HG03064 (cell line): Measurements from ENCODE around the gene C5.
"Not testable (repeated sequence)": the region's sequence is repeated elsewhere in the genome, so short reads cannot be mapped to it uniquely, and the experiment has no call there.

Experiments used
- ATAC-seq: cut with Tn5 transposase; IDR thresholded peaks from one replicate; pipeline ENCODE4 v1.9.1; 2021; ENCODE audit warnings: low read depth; ENCODE audit not compliant: unreplicated experiment

C5 gene

DNA sequence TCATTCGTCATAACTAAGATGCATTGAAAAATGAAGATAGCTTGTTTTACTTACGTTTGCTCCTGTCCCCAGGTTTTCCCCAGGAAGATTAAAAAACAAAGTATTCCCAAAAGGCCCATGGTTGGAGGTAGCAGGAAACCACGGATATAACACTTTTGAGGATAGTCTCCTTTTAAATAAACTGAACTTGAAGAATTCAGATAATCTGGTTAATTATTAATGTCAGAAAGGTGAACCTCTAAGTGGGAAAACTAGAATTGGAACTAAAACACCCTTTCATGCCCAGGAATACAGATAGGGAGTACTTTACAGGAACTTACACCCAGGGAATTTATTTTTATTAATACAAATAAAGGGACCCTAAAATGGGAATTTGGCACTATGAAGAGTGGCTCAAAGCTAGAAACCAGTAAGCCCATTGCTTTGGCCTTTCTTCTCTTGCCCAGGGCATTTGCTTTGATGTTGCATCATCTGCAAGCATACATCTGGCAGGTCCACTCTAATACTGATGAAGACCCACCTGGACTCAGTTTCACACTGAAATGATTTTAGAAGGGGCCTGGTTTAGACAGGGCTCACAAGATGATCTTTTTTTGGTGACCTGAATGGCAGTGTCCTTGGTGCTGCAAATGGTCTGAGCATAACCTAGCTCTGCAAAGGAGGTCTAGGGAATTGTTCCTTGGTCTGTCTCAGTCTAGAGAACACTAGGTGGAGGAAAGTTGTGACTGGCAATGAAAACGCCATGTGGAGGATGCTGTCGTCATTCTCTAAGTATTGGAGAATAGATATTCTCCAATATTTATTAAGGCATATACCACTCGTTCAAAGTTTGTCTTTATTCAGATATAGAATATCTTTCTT, at the start of gene C5:
TSS of gene C5 (minus strand) at position 148 of the 861 bp plus-strand sequence. CDS start at position 119, 29 bp downstream.
- ATAC-seq: no peak

GRCh38 chr9:121098567-121099198, 48.6 kb upstream of the C5 start:
- ATAC-seq: no peak

DNA sequence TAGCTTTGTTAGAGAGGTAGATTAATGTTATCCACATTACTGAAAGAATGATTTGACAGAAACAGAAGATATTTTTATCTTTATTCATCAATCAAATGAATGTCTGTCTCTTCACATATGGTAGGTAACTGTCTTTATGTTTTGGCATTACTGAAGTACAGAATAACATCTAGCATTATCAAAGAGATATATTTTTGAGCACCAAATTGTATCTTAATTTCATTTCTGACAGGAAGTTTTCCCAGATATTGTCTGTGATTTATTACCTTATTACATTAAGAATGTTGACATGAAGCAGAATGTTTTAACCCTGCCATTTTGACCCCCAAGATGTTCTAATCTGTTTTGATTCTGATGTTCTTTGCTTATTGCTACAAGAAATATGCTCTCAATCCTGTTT, 45.0 kb upstream of the C5 start:
- ATAC-seq: no peak

GRCh38 chr9:121090743-121091142, 40.7 kb upstream of the C5 start:
- ATAC-seq: not testable (repeated sequence)

- ATAC-seq: no peak
Measured at GRCh38 chr9:121088576-121088975, 38.5 kb upstream of the C5 start.

GRCh38 chr9:121085661-121086060, 35.6 kb upstream of the C5 start:
- no peak for ATAC-seq

DNA sequence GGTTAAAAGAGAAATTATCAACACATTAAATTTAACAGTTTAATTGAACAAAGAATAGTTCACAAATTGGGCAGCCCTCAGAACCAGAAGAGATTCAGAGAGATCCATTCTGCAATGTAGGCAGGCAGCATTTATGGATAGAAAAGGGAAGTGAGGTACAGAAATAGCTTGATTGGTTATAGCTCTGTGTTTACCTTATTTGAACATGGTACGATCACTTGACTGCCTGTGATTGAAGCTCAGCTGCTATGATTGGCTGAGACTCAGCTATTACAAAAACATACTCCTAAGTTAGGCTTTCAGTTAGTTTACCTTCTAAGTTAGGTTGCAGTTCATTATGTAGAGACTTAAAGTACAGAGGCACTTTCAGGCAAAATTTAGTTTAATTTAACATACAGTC, 32.0 kb upstream of the C5 start:
- no peak for ATAC-seq

- peak; percentile 3 for ATAC-seq
Measured at GRCh38 chr9:121075251-121076036, 25.4 kb upstream of the C5 start.

DNA sequence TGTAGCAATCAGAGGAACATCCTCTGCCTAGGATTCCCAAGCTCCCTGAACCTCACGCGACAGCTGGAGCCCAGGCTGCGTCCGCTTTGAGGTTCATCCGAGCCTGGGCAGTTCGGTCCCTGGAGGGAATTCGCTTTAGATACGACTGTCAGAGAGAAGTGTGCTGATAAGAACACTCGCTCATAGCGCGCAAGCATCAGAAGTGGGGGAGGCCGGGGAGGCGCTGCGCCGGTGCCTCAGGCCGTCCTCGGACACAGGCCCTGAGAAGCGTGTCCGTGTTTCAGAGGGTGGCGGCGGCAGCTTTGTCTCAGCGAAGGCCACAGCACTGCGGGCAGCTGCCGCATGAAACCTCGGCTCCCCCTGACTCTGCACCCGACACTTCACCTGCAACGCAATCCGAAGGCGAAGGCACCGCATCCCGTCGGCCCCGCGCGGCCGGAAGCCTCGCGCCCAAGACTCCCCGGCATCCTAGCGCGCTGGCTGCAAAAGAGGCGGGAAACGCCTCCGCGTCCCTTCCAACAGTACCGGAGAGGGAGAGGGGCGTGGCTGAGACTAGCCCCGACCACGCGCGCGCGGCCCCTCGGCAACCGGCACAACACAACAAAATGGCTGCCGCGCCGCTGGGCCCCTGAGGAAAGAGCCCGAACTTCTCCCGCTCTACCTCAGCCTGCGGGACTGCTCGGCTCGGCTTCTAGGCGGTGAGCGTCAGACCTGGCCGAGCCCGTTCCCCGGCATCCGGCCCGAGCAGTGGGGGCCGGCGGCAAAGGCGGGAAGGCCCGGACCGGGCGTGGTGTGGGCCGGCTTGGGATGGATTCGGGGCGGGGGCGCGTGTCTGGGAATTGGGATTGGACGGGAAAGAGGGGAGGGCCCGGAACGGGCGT, 24.5 kb upstream of the C5 start, which contains the start of gene CNTRL:
TSS of gene CNTRL (plus strand) at position 586 of the 881 bp plus-strand sequence. CDS start 13,372 bp downstream, outside the sequence.
- peak; percentile 57 for ATAC-seq

GRCh38 chr9:121073038-121073437, 23.0 kb upstream of the C5 start:
- no peak for ATAC-seq

- ATAC-seq: no peak
Measured at GRCh38 chr9:121071756-121072421, 21.8 kb upstream of the C5 start.

GRCh38 chr9:121071370-121071755, 21.3 kb upstream of the C5 start:
- no peak for ATAC-seq

DNA sequence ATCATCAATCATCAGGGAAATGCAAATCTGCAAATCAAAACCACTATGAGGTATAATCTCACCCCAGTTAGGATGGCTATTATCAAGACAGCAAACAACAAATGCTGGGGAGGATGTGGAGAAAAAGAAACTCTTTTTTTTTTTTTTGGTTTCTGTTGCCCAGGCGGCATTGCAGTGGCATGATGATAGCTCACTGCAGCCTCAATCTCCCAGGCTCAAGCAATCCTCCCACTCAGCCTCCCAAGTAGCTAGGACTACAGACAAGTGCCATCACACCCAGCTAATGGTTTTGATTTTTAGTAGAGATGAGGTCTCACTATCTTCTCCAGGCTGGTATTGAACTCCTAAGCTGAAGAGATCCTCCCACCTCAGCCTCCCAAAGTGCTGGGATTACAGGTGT, 19.3 kb upstream of the C5 start:
- ATAC-seq: no peak

DNA sequence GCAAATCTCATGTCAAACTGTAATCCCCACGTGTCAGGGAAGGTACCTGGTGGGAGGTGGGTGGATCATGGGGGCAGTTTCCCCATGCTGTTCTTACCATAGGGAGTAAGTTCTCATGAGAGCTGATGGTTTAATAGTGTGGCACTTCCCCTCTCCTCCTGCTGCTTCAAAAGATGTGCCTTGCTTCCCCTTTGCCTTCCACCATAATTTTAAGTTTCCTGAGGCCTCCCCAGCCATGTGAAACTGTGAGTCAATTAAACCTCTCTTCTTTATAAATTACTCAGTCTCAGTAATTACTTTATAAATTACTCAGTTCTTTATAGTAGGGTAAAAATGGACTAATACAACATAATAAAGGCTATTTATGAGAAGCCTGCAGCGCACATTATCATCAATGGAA, 17.6 kb upstream of the C5 start:
- no peak for ATAC-seq

DNA sequence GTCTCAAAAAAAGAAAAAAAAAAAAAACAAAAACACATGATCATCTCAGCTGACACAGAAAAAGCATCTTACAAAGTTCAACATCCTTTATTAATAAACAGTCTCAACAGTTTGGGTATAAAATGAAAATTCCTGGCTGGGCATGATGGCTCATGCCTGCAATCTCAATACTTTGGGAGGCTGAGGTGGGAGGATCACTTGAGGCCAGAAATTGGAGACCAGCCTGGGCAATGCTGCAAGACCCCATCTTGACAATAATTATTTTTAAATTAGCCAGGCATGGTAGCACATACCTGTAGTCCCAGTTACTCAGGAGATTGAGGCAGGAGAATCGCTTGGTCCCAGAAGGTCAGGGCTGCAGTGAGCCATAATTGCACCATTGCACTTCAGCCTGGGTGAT, 16.8 kb upstream of the C5 start:
- no peak for ATAC-seq

GRCh38 chr9:121059998-121060636, 10.0 kb upstream of the C5 start:
- ATAC-seq: no peak

DNA sequence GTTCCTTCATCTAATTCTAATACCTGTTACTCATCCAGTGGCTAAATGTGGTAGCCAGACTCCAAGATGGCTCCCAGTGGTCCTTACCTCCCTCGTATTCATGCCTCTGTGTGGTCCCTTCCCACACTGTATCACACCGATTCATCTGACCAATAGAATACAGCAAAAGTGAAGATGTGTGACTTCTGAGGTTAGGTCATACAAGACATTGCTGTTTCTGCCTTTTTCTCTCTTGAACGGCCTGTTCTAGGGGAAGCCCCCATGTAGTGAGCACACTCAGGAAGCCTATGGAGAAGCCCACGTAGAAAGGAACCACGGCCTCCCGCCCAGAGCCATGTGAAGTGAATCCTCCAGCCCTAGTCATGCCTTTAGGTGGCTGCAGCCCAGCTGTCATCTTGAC, 9.4 kb upstream of the C5 start:
- no peak for ATAC-seq

DNA sequence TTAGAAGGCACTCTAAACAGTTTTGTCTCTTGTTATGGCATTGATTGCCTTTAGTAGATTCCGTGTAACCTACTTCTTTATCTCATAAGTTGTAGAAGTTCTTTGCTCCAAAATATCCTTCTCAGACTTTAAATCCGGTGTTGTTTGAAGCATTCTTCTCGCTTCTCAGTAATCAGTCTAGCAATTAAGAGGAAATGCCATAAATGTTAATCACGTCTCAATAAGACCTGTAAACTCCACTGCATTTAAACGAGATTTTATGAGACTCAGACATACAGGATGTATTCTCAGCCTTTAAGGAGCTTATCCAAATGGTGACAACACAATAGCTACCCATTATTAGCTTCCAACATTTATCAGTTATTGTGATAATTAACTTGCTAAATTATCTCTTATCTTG, 7.7 kb upstream of the C5 start:
- no peak for ATAC-seq

DNA sequence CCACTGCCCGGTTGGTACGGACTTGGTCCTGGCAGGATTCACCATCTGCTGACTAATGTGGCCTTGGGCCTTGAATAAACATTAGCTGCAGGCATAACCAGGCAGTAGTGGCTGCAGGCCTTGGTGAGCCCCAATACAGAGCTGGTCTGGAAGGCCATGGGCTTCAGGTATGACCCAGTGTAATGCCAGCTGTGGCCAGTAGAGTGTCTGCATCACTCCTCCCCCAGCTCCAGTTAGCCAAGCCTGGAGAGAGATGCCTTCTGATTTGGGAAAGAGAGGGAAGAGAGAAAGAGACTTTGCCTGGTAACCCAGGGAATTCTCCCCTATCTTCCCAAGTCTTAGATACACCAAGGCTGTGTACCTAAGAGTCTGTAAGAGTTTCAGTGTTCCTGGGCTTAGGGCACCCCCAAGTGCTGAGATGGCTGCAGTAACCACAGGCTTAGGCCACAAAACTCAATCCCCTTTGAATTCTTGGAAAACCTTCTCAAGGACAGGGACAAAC, 5.6 kb upstream of the C5 start:
- no peak for ATAC-seq
